ENCODE data around the gene MRPS26.
"Not testable (repeated sequence)": the region's sequence is repeated elsewhere in the genome, so short reads cannot be mapped to it uniquely, and the experiment has no call there.

DNA sequence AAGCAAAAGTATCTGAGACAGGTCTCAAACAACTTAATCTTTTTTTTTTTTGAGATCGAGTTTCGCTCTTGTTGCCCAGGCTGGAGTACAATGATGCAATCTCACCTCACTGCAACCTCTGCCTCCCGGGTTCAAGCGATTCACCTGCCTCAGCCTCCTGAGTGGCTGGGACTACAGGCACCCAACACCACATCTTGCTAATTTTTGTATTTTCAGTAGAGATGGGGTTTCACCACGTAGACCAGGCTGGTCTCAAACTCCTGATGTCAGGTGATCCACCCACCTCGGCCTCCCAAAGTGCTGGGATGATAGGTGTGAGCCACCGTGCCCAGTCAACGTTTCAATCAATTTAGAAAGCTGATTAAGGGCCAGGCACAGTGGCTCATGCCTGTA lies 27.4 kb downstream of the MRPS26 start:
- TF ChIP-seq POLR2A, EP300, CTCF, POLR2AphosphoS5 (IDR thresholded peaks at IDR 0.05): not testable (repeated sequence)
